Thyroid gland (tissue), 4 donors: ENCODE data around the gene ENTR1.

ENCODE experiments used
- CTCF ChIP-seq, 6 experiments: fragments of 200-600 bp in 3 of 6; fragments of 450-650 bp in 3 of 6; sonication (generic) in 3 of 6; IDR thresholded peaks; one replicate each; pipeline ENCODE4 v1.5.1; 2016 to 2019; ENCODE audit warnings: antibody characterized with exemption in 6 of 6, mild to moderate bottlenecking in 2 of 6, inconsistent platforms in 1 of 6, moderate library complexity in 1 of 6
- POLR2A ChIP-seq, 2 donors: fragments of 450-650 bp; IDR thresholded peaks; one replicate each; pipeline ENCODE4 v1.6.1; 2017; ENCODE audit warnings: antibody characterized with exemption in 2 of 2, mild to moderate bottlenecking in 2 of 2, moderate library complexity in 1 of 2

GRCh38 chr9:136358888-136359287, 51.5 kb downstream of the ENTR1 start:
- TF ChIP-seq CTCF (IDR thresholded peaks at IDR 0.05), result no peak
- TF ChIP-seq POLR2A (IDR thresholded peaks at IDR 0.05), result no peak
